Endothelial cell of umbilical vein (primary cell): ENCODE measurements around the gene GABARAPL2. TPM values are rescaled to one million over a fixed set of nuclear protein-coding genes. Genes with fewer than 3 reads are reported as not detected.
A peak's percentile ranks its signal among the peaks of the same experiment; 100 is the strongest.

ENCODE experiments used
- BruUV-seq: library from RNA; stranded (reverse); fragments of 400-500 nt; replicated peaks from 2 replicates; lab custom pipeline; 2021; lab: Mats Ljungman, UMichigan
- CTCF ChIA-PET: fragments of 300-600, 350-600 bp; sonication (Branson Sonifier 250); formaldehyde crosslinking; loops from one replicate; lab custom pipeline; 2021; ENCODE audit warnings: antibody characterized with exemption, inconsistent platforms; lab: Charles Lee
- POLR2A ChIA-PET: fragments of 300-600, 350-600 bp; sonication (Branson Sonifier 250); formaldehyde crosslinking; loops from one replicate; lab custom pipeline; 2021; ENCODE audit warnings: antibody characterized with exemption, inconsistent platforms; lab: Charles Lee
- DNase-seq: peaks from one replicate; pipeline ENCODE4 v3.0.0-alpha.2; 2011; ENCODE audit warnings: low read depth, low spot score
- FAIRE-seq: peaks from 2 replicates; lab custom pipeline; 2011; peaks lifted over from hg19 to GRCh38; lab: Jason Lieb, UNC
- H2AFZ ChIP-seq: 2 replicates; pipeline ENCODE4 v1.6.0; 2012; ENCODE audit warnings: low read depth, low read length, control low read depth, inconsistent platforms
- H3K27ac ChIP-seq: 2 replicates; pipeline ENCODE4 v1.5.1; 2011; ENCODE audit warnings: low read depth, mild to moderate bottlenecking, control low read depth, low read length, moderate library complexity; ENCODE audit not compliant: insufficient read depth
- H3K27me3 ChIP-seq, 2 experiments: 2 replicates each; pipeline versions ENCODE4 v1.6.0 to v1.6.1; 2011; ENCODE audit warnings: low read length in 2 of 2, mixed read lengths in 1 of 2; ENCODE audit not compliant: control insufficient read depth in 2 of 2, insufficient read depth in 2 of 2
- H3K36me3 ChIP-seq, 2 experiments: 2 replicates in 1 of 2; 3 replicates in 1 of 2; pipeline ENCODE4 v1.5.1; 2011; ENCODE audit warnings: low read length in 2 of 2, mild to moderate bottlenecking in 1 of 2, moderate library complexity in 1 of 2; ENCODE audit not compliant: control insufficient read depth in 2 of 2, insufficient read depth in 2 of 2; ENCODE audit errors: extremely low read depth in 1 of 2
- H3K4me1 ChIP-seq: 3 replicates; pipeline ENCODE4 v1.5.1; 2011; ENCODE audit warnings: mild to moderate bottlenecking, low read length; ENCODE audit not compliant: control insufficient read depth, insufficient read depth; ENCODE audit errors: extremely low read depth
- H3K4me2 ChIP-seq: 2 replicates; pipeline ENCODE4 v1.6.1; 2011; ENCODE audit warnings: low read length, control low read depth, mixed read lengths; ENCODE audit not compliant: insufficient read depth
- H3K4me3 ChIP-seq, 3 experiments: fragments of 200-600 bp in 1 of 3; sonication (generic), shearing (Covaris generic) in 1 of 3; replicated peaks in 1 of 3; 2 replicates each; pipeline ENCODE4 v1.5.1; 2011 to 2016; ENCODE audit warnings: control low read depth in 3 of 3, low read length in 3 of 3, mild to moderate bottlenecking in 2 of 3, inconsistent platforms in 1 of 3, low read depth in 1 of 3, moderate library complexity in 1 of 3; ENCODE audit not compliant: insufficient read depth in 1 of 3
- H3K79me2 ChIP-seq: 2 replicates; pipeline ENCODE4 v1.6.0; 2012; ENCODE audit warnings: low read length, inconsistent platforms; ENCODE audit not compliant: control insufficient read depth, insufficient read depth
- H3K9ac ChIP-seq: replicated peaks from 2 replicates; pipeline ENCODE3; 2011; ENCODE audit warnings: low read length, control low read depth; ENCODE audit not compliant: insufficient read depth; ENCODE audit errors: extremely low read depth
- H3K9me1 ChIP-seq: replicated peaks from 3 replicates; pipeline ENCODE4 v1.6.0; 2011; ENCODE audit warnings: mild to moderate bottlenecking, low read length; ENCODE audit not compliant: control insufficient read depth, insufficient read depth; ENCODE audit errors: extremely low read depth
- H3K9me3 ChIP-seq: replicated peaks from 2 replicates; pipeline ENCODE4 v1.5.1; 2012; ENCODE audit warnings: low read length, inconsistent platforms; ENCODE audit not compliant: control insufficient read depth, insufficient read depth
- H4K20me1 ChIP-seq: replicated peaks from 2 replicates; pipeline ENCODE3; 2011; ENCODE audit warnings: mild to moderate bottlenecking, low read length; ENCODE audit not compliant: control insufficient read depth, insufficient read depth; ENCODE audit errors: extremely low read depth
- CTCF ChIP-seq, 2 donors: IDR thresholded peaks; 1 replicate in 1 of 2; 2 replicates in 1 of 2; pipeline ENCODE4 v1.5.1; 2011; ENCODE audit warnings: low read length in 2 of 2, mild to moderate bottlenecking in 2 of 2, moderate library complexity in 2 of 2, control low read depth in 1 of 2, inconsistent platforms in 1 of 2, low read depth in 1 of 2; ENCODE audit not compliant: insufficient read depth in 1 of 2; ENCODE audit errors: extremely low read depth in 1 of 2
- EZH2 ChIP-seq: IDR thresholded peaks from 2 replicates; pipeline ENCODE4 v1.6.1; 2012; ENCODE audit warnings: borderline replicate concordance, low read depth, mild to moderate bottlenecking, moderate library complexity, low read length, inconsistent platforms; ENCODE audit not compliant: severe bottlenecking
- FOS ChIP-seq: IDR thresholded peaks from 2 replicates; pipeline ENCODE4 v1.6.1; 2011; ENCODE audit warnings: mild to moderate bottlenecking, low read length, moderate library complexity, borderline replicate concordance; ENCODE audit not compliant: insufficient read depth
- GATA2 ChIP-seq: IDR thresholded peaks from 2 replicates; pipeline ENCODE4 v1.7.0; 2011; ENCODE audit warnings: low read depth, mild to moderate bottlenecking, moderate library complexity, mixed read lengths, low read length; ENCODE audit not compliant: insufficient read length, insufficient read depth
- JUN ChIP-seq: IDR thresholded peaks from 2 replicates; pipeline ENCODE4 v1.6.1; 2011; ENCODE audit warnings: borderline replicate concordance, low read depth; ENCODE audit not compliant: insufficient read length, insufficient read depth
- MAX ChIP-seq: IDR thresholded peaks from 2 replicates; pipeline ENCODE4 v1.6.1; 2011; ENCODE audit not compliant: insufficient read depth, insufficient read length
- MYC ChIP-seq: IDR thresholded peaks from one replicate; pipeline ENCODE4 v1.6.1; 2011; ENCODE audit warnings: mild to moderate bottlenecking, low read depth, low read length
- POLR2A ChIP-seq: IDR thresholded peaks from 2 replicates; pipeline ENCODE4 v1.6.1; 2012; ENCODE audit warnings: low read depth, mild to moderate bottlenecking, control low read depth, low read length
- POLR2AphosphoS5 ChIP-seq: IDR thresholded peaks from 2 replicates; pipeline ENCODE4 v1.6.1; 2012; ENCODE audit warnings: low read depth, mild to moderate bottlenecking, control low read depth, low read length, moderate library complexity; ENCODE audit not compliant: insufficient read depth
- dilution Hi-C: fragments of 300-500 bp; cut with MboI; formaldehyde crosslinking; loops from one replicate; pipeline ENCODE4 v1.15.0; 2019; ENCODE audit warnings: low sequenced_read_pairs; ENCODE audit not compliant: extremely low pct_ligation_motif_present
- intact Hi-C: fragments of 100-400 bp; cut with micrococcal nuclease; formaldehyde crosslinking; loops from one replicate; pipeline ENCODE4 v1.10.0; 2022
- polyA plus RNA-seq, 4 experiments: library from polyadenylated mRNA; depleted of rRNA in 3 of 4; stranded (reverse) in 3 of 4; unstranded in 1 of 4; fragments of >200 nt; gene quantifications; 2 replicates each; pipeline versions ENCODE4 v1.2.1 to v1.2.3, GENCODE V29; 2011 to 2012; ENCODE audit warnings: missing spikeins in 1 of 4
- total RNA-seq: library from RNA; stranded (reverse); gene quantifications from 2 replicates; pipeline ENCODE4 v1.2.3, GENCODE V29; 2021

Gene GABARAPL2
- total and polyA plus RNA-seq, 2 donors (not counting 3 experiments of a cell fraction or from before 2014, with no cell fraction given): 77.9 to 84.5 TPM

- POLR2A ChIA-PET: no interaction called here
- peaks cover 9 to 16% of the 10 kb centered on the region in 2 experiments for H3K27me3 ChIP-seq
- H2AFZ ChIP-seq: peak overlapping the region; percentile 53
- intact Hi-C loops: loop anchor here (1.0 kb wide), 1 partner anchor 10 kb away; the partner anchor contains the start of gene GABARAPL2
- peak overlapping the region; percentile 79 for H3K4me2 ChIP-seq
- H3K36me3 ChIP-seq: no peaks in the 10 kb centered on the region
- H3K79me2 ChIP-seq: no peaks in the 10 kb centered on the region
- H3K4me1 ChIP-seq: peaks cover 12% of the 10 kb centered on the region
- H3K9me3 ChIP-seq: no peaks in the 10 kb centered on the region
- no peak overlapping the region for H3K27ac ChIP-seq
- FAIRE-seq (no peak), DNase-seq (no peak)
- CTCF ChIA-PET: interaction anchor here (0.8 to 2.2 kb wide), 3 partner anchors 39 to 207 kb away, joined by 3 to 15 read pairs (median 3); partner anchors contain the start of gene ADAT1
- peak overlapping the region in 2 of 3 experiments; percentile 75 to 80 for H3K4me3 ChIP-seq
- no peak overlapping the region for H3K9ac ChIP-seq
- TF ChIP-seq GATA2 (no peak), FOS (no peak), CTCF (IDR thresholded peaks at IDR 0.05; ENCODE audit: extremely low read depth in 1 of 2, insufficient read depth in 1 of 2, low read depth in 1 of 2, low read length in 2 of 2) (no peak), MYC (no peak), POLR2A (no peak), MAX (no peak), EZH2 (no peak), JUN (no peak), POLR2AphosphoS5 (no peak)
- no TSS peak for BruUV-seq
- H3K9me1 ChIP-seq: no peaks in the 10 kb centered on the region
- dilution Hi-C loops: no loop called here
- H4K20me1 ChIP-seq: no peaks in the 10 kb centered on the region
Observed at GRCh38 chr16:75556431-75556950, 9.7 kb upstream of the GABARAPL2 start.
